M059J (cell line): ENCODE data around the gene OR51E1. TPM values are rescaled to one million over a fixed set of nuclear protein-coding genes. Genes with fewer than 3 reads are reported as not detected.

Experiments
- total RNA-seq: library from RNA; depleted of rRNA; stranded (reverse); fragments of >200 nt; shearing (Covaris generic); gene quantifications from 2 replicates; pipeline ENCODE4 v1.2.3, GENCODE V29; 2014; rRNA removed

The OR51E1 gene
- total RNA-seq, 1 experiment from 2014 or later = not detected

Other genes starting within 250 kb of the OR51E1 start
- gene OR52K2, start 194.7 kb upstream of the OR51E1 start, total RNA-seq = not detected in 2 replicates
- gene OR52K1, start 161.3 kb upstream of the OR51E1 start, total RNA-seq = not detected in 2 replicates
- gene OR52M1, start 98.8 kb upstream of the OR51E1 start, total RNA-seq = not detected in 2 replicates
- not detected in 2 replicates for gene OR52I2, start 62.2 kb upstream of the OR51E1 start, total RNA-seq
- gene OR52I1, start 49.9 kb upstream of the OR51E1 start, total RNA-seq = not detected in 2 replicates
- 15.3 and 16.3 TPM in 2 replicates for gene TRIM68, start 35.8 kb upstream of the OR51E1 start, total RNA-seq
- not detected in 2 replicates for gene OR51D1, start 6.5 kb upstream of the OR51E1 start, total RNA-seq
- not detected in 2 replicates for gene OR51E2, start 53.9 kb downstream of the OR51E1 start, total RNA-seq
- gene MMP26, start 60.8 kb downstream of the OR51E1 start, total RNA-seq = not detected in 2 replicates
- gene OR51F1, start 126.0 kb downstream of the OR51E1 start, total RNA-seq = not detected in 2 replicates
- not detected in 2 replicates for gene OR52R1, start 160.4 kb downstream of the OR51E1 start, total RNA-seq
- gene OR51F2, start 177.3 kb downstream of the OR51E1 start, total RNA-seq = not detected in 2 replicates
- gene OR51S1, start 205.2 kb downstream of the OR51E1 start, total RNA-seq = not detected in 2 replicates
- not detected in 2 replicates for gene OR51T1, start 237.9 kb downstream of the OR51E1 start, total RNA-seq